Left renal pelvis (tissue), 4 donors: ENCODE results near the gene BRPF3. TPM values are rescaled to one million over a fixed set of nuclear protein-coding genes. Genes with fewer than 3 reads are reported as not detected.

Experiments
- DNase-seq, 4 donors: peaks; one replicate each; pipeline ENCODE4 v3.0.0-alpha.2; 2013; ENCODE audit warnings: low read depth in 4 of 4, low spot score in 3 of 4
- polyA plus RNA-seq, 4 donors: library from polyadenylated mRNA; unstranded; fragments of 120-200 nt; gene quantifications; one replicate each; pipeline ENCODE4 v1.2.1, GENCODE V29; 2013; ENCODE audit not compliant: insufficient read length in 4 of 4

BRPF3 gene
- polyA plus RNA-seq, 4 donors: 44.8 to 54.8 (median 46.7) TPM

GRCh38 chr6:36227379-36228228 lies 31.1 kb downstream of the BRPF3 start:
- DNase-seq: no peak

DNA sequence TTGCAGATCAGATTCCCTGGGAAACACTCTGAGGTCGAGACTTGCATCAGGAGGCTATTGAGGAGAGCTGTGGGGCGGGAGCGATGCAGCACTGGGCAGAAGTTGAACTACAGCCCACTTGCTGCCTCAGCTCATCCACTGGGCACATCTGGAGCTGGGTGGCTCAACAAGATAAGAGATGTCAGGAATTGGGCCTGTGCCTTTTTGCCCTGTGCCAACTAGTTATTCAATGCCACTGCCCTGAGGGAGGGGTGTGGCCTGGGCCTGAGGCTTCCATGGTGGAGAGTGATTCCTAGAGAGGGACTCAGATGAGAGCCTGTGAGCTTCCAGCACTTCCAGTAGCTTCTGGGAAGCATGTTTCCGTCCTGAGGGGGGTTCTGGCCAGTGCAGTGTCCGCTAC lies 32.7 kb downstream of the BRPF3 start:
- no peak for DNase-seq

DNA sequence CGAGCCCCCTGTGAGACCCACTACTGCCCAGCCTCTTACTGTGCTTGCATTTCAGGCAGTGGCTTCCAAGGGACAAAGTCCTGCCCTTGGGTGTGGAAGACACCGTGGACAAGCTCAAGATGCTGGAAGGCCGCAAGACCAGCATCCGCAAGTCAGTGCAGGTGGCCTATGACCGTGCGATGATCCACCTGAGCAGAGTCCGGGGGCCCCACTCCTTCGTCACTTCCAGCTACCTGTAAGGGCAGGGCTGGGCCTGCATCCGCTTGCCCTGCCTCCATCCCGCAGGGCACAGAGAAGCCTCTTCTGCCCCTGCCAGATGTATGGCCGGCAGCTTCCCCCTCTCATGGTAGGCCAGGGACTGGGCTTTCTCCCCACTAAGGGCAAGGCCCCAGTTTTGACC lies 33.8 kb downstream of the BRPF3 start:
- DNase-seq: no peak

DNA sequence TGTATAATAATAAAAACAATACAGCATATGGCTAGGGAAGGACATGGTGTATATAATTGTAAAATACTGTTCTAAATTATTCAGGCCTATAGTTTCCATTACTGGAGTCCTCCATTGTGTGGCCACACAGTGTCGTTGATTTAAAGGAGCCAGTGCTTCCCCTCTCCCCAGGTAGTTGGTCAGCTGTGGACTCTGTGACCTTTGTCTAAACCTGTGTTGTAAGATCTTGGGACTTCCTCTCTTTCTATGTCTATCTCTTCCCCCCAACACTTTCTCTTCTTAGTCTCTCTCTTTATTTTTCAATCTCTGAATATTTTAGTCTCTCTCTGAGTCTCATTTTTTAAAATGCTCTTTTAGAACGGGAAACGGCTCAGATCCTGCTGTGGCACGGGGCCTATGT lies 35.6 kb downstream of the BRPF3 start:
- no peak for DNase-seq

- no peak for DNase-seq
These were observed 38.8 kb downstream of the BRPF3 start for GRCh38 chr6:36235309-36235708.

- no peak for DNase-seq
These were observed 39.3 kb downstream of the BRPF3 start for GRCh38 chr6:36235862-36236261.

DNA sequence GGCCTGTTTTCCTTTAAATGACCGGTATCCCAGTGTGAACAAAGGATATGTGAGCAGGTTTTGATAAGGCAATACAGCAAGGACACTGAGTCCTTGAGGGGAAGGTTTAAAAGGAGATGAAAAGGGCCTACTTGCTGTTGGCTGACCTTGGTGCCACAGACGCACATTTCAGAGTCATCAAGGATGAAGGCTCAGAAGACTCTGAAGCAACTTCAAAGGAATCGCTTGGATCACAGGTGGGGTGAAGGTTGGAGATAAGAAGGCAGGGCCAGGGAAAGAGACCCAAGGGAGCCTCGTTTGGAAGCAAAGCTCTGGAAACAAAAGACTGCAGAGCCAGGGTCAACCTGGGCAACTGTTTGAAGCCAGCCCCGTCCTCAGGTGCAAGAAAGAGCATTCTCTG lies 43.2 kb downstream of the BRPF3 start:
- DNase-seq: no peak

DNA sequence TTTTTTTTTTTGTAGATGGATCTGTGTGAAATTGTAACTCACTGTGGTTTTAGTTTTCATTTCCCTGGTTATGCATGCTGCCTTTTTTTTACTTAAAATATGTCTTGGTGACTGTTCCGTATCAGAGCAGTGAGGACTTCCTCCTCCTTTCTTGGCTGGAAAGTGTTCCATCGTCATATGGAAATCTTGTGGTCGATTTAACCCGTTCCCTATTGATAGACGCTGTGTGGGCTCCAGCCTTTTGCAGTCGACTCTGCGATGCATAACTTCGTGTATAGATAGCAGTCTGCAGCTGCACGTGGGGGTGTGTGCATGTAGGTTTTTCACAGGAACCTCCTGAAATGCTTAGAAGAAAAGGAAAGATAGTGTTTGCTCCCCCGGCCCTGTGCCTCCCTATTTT lies 45.2 kb downstream of the BRPF3 start:
- no peak for DNase-seq

GRCh38 chr6:36242161-36242560 lies 45.6 kb downstream of the BRPF3 start:
- DNase-seq: no peak

DNA sequence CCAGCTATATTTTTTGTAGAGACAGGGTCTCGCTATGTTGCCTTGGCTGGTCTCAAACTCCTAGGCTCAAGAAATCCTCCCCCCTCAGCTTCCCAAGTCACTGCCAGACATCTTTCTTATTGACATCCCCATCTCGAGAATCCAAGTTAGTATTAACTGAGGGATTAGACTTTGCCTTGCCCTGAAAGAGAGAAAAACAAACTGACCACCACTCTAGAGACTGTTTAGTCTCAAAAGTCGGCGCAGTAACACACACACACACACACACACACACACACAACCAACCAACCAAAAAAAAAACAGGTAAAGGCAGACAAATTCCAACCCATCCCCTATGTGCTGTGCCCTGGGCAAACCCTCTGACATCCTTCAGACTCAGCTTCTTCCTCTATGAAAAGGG lies 46.1 kb downstream of the BRPF3 start:
- no peak for DNase-seq

GRCh38 chr6:36243562-36244212 lies 47.1 kb downstream of the BRPF3 start:
- no peak for DNase-seq

DNA sequence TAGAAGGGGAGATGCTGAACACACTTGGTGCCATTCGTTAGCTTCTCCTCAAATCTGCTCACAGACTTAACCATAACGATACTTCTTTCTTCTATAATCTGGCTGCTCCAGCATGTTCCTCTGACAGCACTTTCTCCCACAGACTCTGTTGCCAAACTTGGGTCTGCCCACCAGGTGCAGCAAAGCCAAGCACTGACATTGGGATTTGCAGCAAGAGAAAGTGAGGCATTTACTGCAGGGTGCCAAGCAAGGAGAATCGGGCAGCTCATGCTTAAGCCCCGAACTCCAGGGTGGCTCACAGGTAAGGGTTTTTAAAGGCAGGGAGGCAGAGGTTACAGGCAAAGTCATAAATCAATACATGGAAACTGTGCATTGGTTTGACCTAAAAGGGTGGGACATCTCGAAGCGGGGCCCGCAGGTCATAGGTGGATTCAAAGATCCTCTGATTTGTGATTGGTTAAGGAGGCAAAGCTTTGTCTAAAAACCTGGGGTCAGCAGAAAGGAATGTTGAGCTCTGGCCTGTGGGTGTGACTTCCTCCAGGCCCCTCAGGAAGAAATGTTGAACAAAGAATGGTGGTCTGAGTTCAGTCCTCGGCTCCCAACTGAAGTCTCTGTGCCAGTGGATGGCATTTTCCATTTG lies 48.2 kb downstream of the BRPF3 start:
- no peak for DNase-seq

- DNase-seq: no peak
These were observed 49.1 kb downstream of the BRPF3 start for GRCh38 chr6:36245572-36246061.

DNA sequence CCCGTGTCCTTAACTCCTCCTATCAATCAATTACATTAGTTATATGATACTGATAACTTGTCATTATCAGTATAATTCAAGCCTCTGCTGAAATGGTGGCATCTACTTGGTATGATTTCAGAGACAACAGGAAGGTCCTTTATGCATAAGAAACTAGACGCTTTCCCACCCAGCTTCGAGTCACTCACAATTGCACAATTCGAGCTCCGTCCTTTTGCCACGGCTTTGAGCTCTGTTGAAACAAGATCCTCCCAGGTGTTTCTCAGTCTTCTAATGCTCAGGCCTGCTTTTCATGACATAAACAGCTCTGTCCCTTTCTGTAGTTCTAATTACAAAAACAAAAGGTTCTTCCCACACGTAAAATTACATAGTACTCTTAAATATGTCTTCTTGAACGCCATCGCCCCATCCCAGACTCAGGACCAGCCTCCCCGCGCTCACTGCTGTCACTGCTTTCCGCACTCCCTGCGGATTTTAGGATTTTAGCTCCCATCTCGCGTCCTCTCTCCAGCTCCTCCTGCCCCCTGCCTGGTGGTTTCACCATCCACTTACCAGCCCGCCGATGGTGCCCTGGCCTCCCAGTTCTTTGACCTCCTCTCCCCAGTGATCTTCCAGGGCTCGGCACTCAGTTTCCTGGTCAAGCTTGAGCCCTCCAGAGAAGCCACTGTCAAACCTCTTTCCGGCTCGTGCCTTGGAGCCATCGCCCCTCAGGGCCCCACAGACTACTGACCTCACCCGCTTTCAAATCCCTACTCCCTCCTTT lies 50.1 kb downstream of the BRPF3 start:
- no peak for DNase-seq

DNA sequence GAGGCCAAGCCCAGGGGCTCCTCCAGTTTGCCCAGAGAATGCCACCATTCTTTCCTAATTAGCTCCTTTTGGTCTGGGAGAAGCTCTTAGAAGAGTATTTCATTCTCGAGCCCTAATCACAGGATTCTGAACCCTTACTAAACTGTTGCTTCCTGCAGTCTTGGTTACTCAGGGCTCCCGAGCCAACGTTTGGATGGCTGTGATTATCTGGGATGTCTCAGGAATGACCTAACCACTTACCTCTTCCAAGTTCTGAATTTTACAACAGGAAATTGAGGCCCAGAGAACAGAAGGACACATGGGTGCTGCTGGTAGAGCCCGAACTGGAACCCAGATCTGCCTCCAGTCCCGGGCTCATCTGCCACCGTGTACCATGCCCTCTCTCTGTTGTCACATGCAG lies 51.1 kb downstream of the BRPF3 start:
- DNase-seq: no peak

GRCh38 chr6:36248980-36249379 lies 52.4 kb downstream of the BRPF3 start:
- DNase-seq: no peak

DNA sequence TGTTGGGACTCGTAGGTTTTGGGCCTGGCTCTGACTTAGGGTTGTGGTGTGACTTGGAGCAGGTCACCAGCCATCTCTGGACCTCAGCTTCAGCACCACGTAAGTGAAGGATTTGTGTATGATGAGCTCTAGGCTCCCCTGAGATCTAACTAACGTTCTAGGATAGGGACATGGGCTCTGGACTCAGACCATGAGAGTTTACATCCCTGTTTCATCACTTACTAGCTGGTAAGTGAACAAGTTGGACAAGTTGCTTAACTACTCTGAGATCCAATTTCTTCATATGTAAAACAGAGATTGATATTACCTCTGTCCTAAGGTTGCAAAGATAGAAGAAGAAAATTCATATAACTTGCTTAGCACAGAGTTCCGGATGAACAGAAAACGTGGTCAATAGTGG lies 53.0 kb downstream of the BRPF3 start:
- no peak for DNase-seq

DNA sequence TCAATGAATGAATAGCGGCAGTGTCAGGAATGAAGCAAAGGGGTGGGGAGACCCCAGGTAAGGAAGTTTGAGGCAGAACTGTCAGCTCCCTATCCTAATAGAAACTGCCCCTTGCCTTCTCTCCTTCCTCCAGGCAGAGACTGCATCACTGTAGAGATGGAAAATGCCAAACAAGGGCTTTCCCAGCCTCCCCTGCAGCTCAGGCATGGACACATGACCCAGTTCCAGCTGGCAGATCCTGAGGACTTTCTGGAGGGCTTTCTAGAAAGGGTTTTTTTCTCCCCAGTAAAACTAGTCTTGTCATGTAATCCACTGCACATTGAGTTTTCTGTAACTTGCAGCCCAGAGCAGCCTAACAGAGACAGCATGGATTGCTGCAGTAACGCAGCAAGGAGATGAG lies 55.5 kb downstream of the BRPF3 start:
- no peak for DNase-seq

GRCh38 chr6:36263390-36264000 lies 67.0 kb downstream of the BRPF3 start:
- no peak for DNase-seq

- no peak for DNase-seq
These were observed 69.2 kb downstream of the BRPF3 start for GRCh38 chr6:36265744-36266143.
